Measurements from ENCODE around the gene TSPAN2. TPM values are rescaled to one million over a fixed set of nuclear protein-coding genes. Genes with fewer than 3 reads are reported as not detected.

The TSPAN2 gene
- total and polyA plus RNA-seq, 2 of the 4 experiments (the other 2 are of a cell fraction), result 0.18 to 0.60 TPM

GRCh38 chr1:115023593-115023992 lies 65.7 kb downstream of the TSPAN2 start:
- no peak overlapping the region for H3K14ac ChIP-seq (replicated peaks; ENCODE audit: low read depth, low read length)
- in situ Hi-C loops (cut with MboI; ENCODE audit: low sequenced_read_pairs), result no loop called here
- no peak overlapping the region for H3K27ac ChIP-seq (ENCODE audit: insufficient read depth, low read length)
- no peak overlapping the region for H3K4ac ChIP-seq (ENCODE audit: low read depth, low read length)
- ChIA-PET CTCF (no interaction called here), POLR2A (ENCODE audit: unreplicated experiment) (no interaction called here)
- H3K9me3 ChIP-seq (ENCODE audit: control insufficient read depth, insufficient read depth, low read length), result no peaks in the 10 kb centered on the region
- H3K23ac ChIP-seq (ENCODE audit: low read depth, low read length), result no peak overlapping the region
- DNase-seq (no peak), ATAC-seq (ENCODE audit: low read depth) (no peak)
- no peak overlapping the region for H3K4me3 ChIP-seq (ENCODE audit: insufficient read depth, low read depth, low read length)
- dilution Hi-C loops (cut with HindIII; ENCODE audit: low sequenced_read_pairs, unreplicated experiment), result no loop called here
- no peak overlapping the region for H2AK5ac ChIP-seq (ENCODE audit: low read depth, low read length)
- no peak overlapping the region for H2BK5ac ChIP-seq (ENCODE audit: low read depth, low read length, poor library complexity, severe bottlenecking)
- H3K4me1 ChIP-seq (ENCODE audit: control insufficient read depth, insufficient read depth, low read length), result no peaks in the 10 kb centered on the region
- no peak overlapping the region for H3K56ac ChIP-seq (ENCODE audit: extremely low read depth, insufficient read depth, low read length)
- no peak overlapping the region for H3K9ac ChIP-seq (ENCODE audit: low read depth, low read length)
- H4K5ac ChIP-seq (ENCODE audit: low read depth, low read length), result no peak overlapping the region
- H3K18ac ChIP-seq (ENCODE audit: low read depth, low read length), result no peak overlapping the region
- no peak overlapping the region for H2BK120ac ChIP-seq (ENCODE audit: low read depth, low read length)
- intact Hi-C loops (cut with micrococcal nuclease), result no loop called here
- TF ChIP-seq MXI1 (IDR thresholded peaks at IDR 0.05; ENCODE audit: borderline replicate concordance, low read depth, low read length) (no peak), FOS (IDR thresholded peaks at IDR 0.05; ENCODE audit: low read depth, low read length) (no peak), ELK1 (IDR thresholded peaks at IDR 0.05; ENCODE audit: borderline replicate concordance, low read depth, low read length) (no peak), CHD1 (IDR thresholded peaks at IDR 0.05; ENCODE audit: low read depth, low read length) (no peak), RFX5 (IDR thresholded peaks at IDR 0.05; ENCODE audit: low read depth, low read length) (no peak), RAD21 (IDR thresholded peaks at IDR 0.05; ENCODE audit: low read length) (no peak), USF2 (IDR thresholded peaks at IDR 0.05; ENCODE audit: low read depth, low read length) (no peak), BHLHE40 (IDR thresholded peaks at IDR 0.05; ENCODE audit: low read depth, low read length) (no peak), SMC3 (IDR thresholded peaks at IDR 0.05; ENCODE audit: low read depth, low read length) (no peak), MAZ (IDR thresholded peaks at IDR 0.05; ENCODE audit: borderline replicate concordance, low read depth, low read length) (no peak), RCOR1 (IDR thresholded peaks at IDR 0.05; ENCODE audit: insufficient replicate concordance, low read length) (no peak)
- H4K8ac ChIP-seq (ENCODE audit: low read depth in 2 of 2, low read length in 2 of 2), result no peak overlapping the region
- H2BK20ac ChIP-seq (ENCODE audit: low read depth, low read length), result no peak overlapping the region
- no peak overlapping the region for H3K4me2 ChIP-seq (ENCODE audit: low read depth, low read length)
- H2AK9ac ChIP-seq (replicated peaks; ENCODE audit: low read depth, low read length, poor library complexity), result no peak overlapping the region
- no peak overlapping the region for H2AFZ ChIP-seq (replicated peaks; ENCODE audit: low read length, poor library complexity)
- BruUV-seq (replicated peaks), result no TSS peak
- H3K9me1 ChIP-seq (ENCODE audit: insufficient read depth, low read length), result no peaks in the 10 kb centered on the region
- H3K36me3 ChIP-seq (ENCODE audit: control insufficient read depth, insufficient read depth, low read length), result no peaks in the 10 kb centered on the region
- no peaks in the 10 kb centered on the region for H4K20me1 ChIP-seq (ENCODE audit: insufficient read depth, low read length)
- no peak overlapping the region for H2BK15ac ChIP-seq (ENCODE audit: low read depth, low read length)
- no peak overlapping the region for H4K91ac ChIP-seq (ENCODE audit: insufficient read depth, low read depth, low read length)
- no peaks in the 10 kb centered on the region for H3K79me1 ChIP-seq (ENCODE audit: low read depth in 1 of 2, low read length in 2 of 2)
- H3K27me3 ChIP-seq (ENCODE audit: control insufficient read depth, insufficient read depth, low read length), result no peaks in the 10 kb centered on the region; the same call in 1 of the 2 replicates

Measured in IMR-90 (cell line).